ENCODE measurements around the gene COL6A3.

DNA sequence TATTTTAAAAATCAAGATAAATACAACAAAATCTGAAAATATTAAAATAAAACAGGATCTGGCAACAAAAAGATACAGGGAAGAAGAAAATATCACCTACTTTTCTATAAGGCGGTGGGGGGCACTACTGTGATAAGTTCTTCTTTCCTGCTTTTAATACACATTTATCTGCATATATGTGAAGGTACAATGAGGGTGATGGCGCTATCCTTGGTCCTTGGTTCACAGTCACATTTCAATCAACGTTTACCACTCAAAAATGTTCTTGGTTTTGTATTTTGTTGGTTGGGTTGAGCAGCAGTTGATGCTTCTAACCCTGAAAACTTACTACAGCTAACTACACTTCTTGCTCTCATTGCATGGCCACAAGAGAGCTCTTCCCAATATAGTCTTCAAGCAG, 112.4 kb downstream of the COL6A3 start:
- TF ChIP-seq, protein P1, sequence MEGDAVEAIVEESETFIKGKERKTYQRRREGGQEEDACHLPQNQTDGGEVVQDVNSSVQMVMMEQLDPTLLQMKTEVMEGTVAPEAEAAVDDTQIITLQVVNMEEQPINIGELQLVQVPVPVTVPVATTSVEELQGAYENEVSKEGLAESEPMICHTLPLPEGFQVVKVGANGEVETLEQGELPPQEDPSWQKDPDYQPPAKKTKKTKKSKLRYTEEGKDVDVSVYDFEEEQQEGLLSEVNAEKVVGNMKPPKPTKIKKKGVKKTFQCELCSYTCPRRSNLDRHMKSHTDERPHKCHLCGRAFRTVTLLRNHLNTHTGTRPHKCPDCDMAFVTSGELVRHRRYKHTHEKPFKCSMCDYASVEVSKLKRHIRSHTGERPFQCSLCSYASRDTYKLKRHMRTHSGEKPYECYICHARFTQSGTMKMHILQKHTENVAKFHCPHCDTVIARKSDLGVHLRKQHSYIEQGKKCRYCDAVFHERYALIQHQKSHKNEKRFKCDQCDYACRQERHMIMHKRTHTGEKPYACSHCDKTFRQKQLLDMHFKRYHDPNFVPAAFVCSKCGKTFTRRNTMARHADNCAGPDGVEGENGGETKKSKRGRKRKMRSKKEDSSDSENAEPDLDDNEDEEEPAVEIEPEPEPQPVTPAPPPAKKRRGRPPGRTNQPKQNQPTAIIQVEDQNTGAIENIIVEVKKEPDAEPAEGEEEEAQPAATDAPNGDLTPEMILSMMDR (conservative IDR thresholded peaks at IDR 0.05 in 1 of 2, IDR thresholded peaks at IDR 0.05 in 1 of 2; ENCODE audit: low read depth in 1 of 2, low read length in 2 of 2): no peak
- no peak for TF ChIP-seq EZH2 (IDR thresholded peaks at IDR 0.05; ENCODE audit: low read length, missing control alignments)
